GM18517 (cell line): Measurements from ENCODE around the gene ZSWIM5.
"Not testable (repeated sequence)": the region's sequence is repeated elsewhere in the genome, so short reads cannot be mapped to it uniquely, and the experiment has no call there.

Experiments
- ATAC-seq: cut with Tn5 transposase; IDR thresholded peaks from one replicate; pipeline ENCODE4 v1.9.1; 2021; ENCODE audit warnings: mild to moderate bottlenecking, moderate library complexity; ENCODE audit not compliant: unreplicated experiment

Gene ZSWIM5

DNA sequence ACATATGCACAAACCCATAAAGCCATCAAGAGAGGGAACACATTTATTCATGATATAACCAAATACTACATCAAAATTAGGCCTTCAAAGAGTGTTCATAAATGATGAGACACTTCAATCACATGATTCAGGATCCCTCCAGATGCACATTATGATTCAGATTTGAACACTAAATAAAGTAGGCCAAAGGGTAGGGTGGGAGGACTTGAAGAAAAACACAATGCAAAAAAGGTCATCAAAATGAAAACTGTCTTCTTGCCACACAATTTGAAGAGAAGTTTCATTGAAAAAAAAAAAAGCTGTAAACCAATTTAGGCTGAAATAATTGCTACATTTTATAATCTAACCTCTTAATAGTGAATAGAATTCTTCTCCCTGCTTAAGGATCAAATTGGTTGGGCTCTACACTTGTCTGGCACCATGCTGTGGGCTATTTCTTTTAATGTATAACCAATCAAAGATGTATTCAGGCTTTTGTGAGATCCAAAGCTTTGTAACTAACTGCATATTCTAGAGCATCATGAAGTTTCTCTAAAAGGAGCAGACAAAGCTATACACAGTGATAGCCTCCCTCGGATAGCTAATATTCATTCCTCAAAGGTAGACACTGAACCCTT, 58.1 kb downstream of the ZSWIM5 start:
- no peak for ATAC-seq

DNA sequence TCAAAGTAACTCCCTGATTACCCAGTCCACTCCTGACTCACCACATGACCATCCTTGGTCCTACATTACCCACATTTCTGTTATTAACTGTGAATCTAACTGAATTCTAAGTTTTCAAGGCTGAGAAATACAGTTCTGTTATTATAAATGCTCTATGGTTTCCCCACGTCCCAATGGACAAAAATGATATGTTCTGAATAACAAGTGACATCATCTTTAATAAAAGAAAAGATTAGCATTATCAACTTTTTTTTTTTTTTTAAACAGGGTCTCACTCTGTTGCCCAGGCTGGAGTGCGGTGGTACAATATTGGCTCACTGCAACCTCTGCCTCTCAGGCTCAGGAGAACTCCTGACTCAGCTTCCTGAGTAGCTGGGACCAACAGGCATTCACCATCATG, 59.6 kb downstream of the ZSWIM5 start:
- no peak for ATAC-seq

DNA sequence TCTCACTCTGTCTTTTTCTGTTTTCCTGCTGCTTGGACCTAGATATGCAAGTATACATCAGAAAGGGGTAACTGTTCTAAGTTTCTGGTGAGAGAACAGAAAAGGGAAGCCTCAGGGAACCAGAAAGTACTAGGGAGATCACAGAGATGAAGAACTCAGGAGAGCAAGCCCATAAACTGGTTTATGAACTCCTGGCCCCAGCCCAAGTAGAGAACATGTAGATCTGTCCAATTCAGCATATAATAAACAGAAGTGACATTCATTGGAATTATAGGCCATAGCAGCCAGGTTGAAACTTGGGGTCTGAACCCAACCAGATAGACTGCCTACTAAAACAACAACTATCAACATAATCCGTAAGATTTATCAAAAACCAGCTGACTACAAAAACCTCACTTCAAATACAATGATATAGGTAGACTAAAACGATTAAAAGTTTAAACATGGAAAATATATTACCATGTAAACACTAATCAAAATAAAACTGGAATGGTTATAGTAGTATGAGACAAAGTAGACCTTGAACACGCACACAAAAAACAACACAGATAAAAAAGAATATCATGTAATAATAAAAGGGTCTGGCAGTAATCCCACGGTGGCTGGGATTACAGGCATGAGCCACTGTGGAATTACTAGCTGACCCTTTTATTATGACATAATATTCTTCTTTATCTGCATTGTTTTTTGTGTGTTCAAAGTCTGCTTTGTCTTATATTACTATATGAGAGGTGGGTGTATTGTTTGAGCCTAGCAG, 65.0 kb downstream of the ZSWIM5 start:
- no peak for ATAC-seq

- no peak for ATAC-seq
Observed at GRCh38 chr1:45136984-45137383, 69.4 kb downstream of the ZSWIM5 start.

- no peak for ATAC-seq
Observed at GRCh38 chr1:45135316-45135715, 71.1 kb downstream of the ZSWIM5 start.

GRCh38 chr1:45134461-45134873, 71.9 kb downstream of the ZSWIM5 start:
- no peak for ATAC-seq

DNA sequence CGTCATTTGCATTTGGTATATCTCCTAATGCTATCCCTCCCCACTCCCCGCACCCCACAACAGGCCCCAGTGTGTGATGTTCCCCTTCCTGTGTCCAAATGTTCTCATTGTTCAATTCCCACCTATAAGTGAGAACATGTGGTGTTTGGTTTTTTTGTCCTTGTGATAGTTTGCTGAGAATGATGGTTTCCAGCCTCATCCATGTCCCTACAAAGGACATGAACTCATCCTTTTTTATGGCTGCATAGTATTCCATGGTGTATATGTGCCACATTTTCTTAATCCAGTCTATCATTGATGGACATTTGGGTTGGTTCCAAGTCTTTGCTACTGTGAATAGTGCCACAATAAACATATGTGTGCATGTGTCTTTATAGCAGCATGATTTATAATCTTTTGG, 73.7 kb downstream of the ZSWIM5 start:
- ATAC-seq, result not testable (repeated sequence)

DNA sequence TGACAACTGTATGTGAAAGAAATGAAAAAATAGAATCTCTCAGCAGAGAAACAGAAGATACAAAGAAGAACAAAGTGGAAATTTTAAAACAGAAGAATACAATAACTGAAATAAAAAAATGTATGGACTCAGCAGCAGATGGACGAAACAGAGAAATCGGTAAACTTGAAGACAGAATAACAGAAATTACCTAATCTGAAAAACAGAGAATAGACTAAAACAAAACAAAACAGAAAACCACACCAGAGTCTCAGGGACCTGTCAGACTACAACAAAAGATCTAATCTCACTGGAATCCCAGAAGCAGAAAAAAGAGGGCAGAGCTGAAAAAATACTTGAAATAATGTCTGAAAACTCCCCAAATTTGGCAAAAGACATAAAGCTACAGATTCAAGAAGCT, 83.0 kb downstream of the ZSWIM5 start:
- ATAC-seq, result no peak

DNA sequence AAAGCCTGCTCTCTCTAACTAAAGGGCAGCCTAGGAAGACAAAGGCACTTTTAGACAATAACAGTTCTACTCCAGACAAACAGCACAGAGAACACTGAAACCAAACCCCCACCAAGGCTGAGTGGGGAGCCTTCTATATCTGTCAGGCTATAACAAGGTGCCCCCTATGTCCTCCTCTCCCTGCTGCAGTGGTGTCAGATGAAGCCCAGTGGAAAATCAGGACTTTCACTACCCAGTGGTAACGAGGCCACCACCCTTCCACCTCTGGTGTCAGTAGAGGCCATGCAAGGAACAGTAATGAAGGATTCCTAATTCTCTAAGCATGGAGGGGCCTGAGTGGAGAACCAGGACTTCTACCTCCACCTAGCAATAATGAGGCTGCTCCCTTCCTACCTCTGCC, 83.7 kb downstream of the ZSWIM5 start:
- no peak for ATAC-seq

DNA sequence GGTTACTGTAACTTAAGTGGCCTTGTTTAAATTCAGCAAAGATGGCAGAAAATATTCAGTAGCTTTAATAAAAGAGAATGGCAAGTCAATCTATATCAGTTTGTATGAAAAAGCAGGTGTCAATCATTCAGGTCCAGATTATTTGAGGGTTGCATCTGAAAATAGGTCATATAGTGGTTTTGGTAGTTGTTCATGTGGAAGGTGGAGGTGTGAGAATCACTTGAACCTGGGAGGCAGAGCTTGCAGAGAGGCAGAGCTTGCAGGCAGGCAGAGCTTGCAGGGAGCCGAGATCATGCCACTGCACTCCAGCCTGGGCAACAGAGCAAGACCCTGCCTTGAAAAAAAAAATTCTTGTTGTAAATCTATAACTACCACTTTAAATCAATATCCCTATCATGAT, 88.6 kb downstream of the ZSWIM5 start:
- ATAC-seq, result no peak

GRCh38 chr1:45116820-45117219, 89.6 kb downstream of the ZSWIM5 start:
- no peak for ATAC-seq

- no peak for ATAC-seq
Observed at GRCh38 chr1:45116340-45116739, 90.1 kb downstream of the ZSWIM5 start.

DNA sequence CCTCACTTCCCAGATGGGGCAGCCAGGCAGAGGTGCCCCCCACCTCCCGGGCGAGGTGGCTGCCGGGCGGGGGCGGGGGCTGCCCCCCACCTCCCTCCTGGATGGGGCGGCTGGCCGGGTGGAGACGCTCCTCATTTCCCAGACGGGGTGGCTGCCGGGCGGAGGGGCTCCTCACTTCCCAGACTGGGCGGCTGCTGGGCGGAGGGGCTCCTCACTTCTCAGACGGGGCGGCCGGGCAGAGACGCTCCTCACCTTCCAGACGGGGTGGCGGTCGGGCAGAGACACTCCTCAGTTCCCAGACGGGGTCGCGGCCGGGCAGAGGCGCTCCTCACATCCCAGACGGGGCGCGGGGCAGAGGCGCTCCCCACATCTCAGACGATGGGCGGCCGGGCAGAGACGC, 91.2 kb downstream of the ZSWIM5 start:
- not testable (repeated sequence) for ATAC-seq

GRCh38 chr1:45112661-45113060, 93.7 kb downstream of the ZSWIM5 start:
- no peak for ATAC-seq

DNA sequence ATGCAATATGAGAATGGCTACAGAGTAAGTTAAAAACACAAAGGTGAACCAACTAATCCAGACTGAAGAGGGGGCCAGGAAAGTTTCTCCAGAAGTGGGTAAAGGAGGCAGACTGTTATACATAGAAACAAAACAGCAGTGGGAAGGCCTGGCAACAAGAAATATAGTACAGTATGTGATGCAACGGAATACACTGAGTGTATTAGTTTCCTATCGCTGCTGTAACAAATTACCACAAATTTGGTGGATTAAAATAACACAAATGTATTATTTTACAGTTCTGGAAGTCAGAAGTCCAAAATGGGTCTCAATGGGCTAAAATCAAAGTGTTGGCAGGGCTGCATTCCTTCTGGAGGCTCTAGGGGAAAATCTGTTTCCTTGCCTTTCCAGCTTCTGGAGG, 95.2 kb downstream of the ZSWIM5 start:
- no peak for ATAC-seq

DNA sequence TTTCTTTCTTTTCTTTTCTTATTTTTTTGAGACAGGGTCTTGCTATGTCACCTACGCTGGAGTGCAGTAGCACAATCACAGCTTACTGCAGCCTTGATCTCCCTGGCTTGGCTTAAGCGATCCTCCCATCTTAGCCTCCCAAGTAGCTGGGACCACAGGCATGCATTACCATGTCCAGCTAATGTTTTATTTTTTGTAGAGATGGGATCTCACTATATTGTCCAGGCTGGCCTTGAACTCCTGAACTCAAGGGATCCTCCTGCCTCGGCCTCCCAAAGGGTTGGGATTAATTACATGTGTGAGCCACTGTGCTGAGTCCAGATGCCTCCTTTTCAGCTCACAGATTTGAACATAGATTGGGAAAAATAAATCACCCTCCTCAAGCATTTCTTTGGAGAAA, 98.6 kb downstream of the ZSWIM5 start:
- ATAC-seq, result no peak

DNA sequence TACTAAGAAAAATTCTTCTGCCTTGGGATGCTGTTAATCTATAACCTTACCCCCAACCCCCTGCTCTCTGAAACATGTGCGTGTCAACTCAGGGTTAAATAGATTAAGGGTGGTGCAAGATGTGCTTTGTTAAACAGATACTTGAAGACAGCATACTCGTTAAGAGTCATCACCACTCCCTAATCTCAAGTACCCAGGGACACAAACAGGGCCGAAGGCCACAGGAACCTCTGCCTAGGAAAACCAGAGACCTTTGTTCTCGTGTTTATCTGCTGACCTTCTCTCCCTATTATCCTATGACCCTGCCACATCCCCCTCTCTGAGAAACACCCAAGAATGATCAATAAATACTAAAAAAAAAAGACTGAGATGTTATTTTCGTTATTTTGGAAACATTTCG, 99.5 kb downstream of the ZSWIM5 start:
- ATAC-seq, result not testable (repeated sequence)

DNA sequence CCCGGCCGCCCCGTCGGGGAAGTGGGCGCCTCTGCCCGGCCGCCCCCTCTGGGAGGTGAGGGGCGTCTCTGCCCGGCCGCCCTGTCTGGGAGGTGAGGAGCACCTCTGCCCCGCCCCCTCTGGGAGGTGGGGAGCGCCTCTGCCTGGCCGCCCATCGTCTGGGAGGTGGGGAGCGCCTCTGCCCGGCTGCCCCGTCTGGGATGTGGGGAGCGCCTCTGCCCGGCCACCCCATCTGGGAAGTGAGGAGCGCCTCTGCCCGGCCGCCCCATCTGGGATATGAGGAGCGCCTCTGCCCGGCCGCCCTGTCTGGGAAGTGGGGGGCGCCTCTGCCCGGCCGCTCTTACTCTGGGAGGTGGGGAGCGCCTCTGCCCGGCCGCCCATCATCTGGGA, 100.3 kb downstream of the ZSWIM5 start:
- not testable (repeated sequence) for ATAC-seq

GRCh38 chr1:45105486-45106155, 100.8 kb downstream of the ZSWIM5 start:
- not testable (repeated sequence) for ATAC-seq

DNA sequence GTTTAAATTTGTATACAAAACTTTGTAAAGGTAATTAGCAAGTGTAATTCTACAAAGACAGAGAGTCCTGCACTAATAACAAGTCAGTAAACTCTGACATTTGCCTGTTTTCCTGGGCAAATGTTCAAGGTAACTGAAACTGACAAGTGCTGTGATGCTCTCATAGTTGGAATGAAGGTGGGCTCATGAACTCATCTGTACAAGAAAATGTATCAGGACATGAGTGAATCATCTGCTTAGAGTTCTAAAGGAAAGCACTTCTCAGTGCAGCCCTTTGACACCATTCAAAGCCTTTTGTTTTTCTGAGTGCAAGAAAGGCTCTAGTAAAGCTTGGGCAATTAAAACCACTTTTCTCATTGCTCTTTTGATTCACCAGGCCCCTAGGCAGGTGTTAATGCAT, 102.9 kb downstream of the ZSWIM5 start:
- ATAC-seq, result no peak

GRCh38 chr1:45101947-45102346, 104.5 kb downstream of the ZSWIM5 start:
- ATAC-seq, result no peak

DNA sequence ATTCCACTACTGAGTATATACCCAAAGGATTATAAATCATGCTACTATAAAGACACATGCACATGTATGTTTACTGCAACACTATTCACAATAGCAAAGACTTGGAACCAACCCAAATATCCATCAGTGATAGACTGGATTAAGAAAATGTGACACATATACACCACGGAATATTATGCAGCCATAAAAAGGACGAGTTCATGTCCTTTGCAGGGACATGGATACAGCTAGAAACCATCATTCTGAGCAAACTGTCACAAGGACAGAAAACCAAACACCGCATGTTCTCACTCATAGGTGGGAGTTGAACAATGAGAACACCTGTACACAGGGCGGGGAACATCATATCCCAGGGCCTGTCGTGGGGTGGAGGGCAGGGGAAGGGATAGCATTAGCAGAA, 104.9 kb downstream of the ZSWIM5 start:
- not testable (repeated sequence) for ATAC-seq
